ENCODE data around the gene GNG12.

GRCh38 chr1:67736750-67737149, 96.5 kb downstream of the GNG12 start:
- TF ChIP-seq ZNF253 (CRISPR knock-in tag; conservative IDR thresholded peaks at IDR 0.05) (no peak), RERE (CRISPR knock-in tag; IDR thresholded peaks at IDR 0.05; ENCODE audit: borderline replicate concordance) (no peak), NR3C1 (CRISPR knock-in tag; IDR thresholded peaks at IDR 0.05) (no peak), EZH2 (IDR thresholded peaks at IDR 0.05; ENCODE audit: borderline replicate concordance, low read depth, low read length) (no peak), POU5F1 (IDR thresholded peaks at IDR 0.05; ENCODE audit: borderline replicate concordance, low read depth, low read length, partially characterized antibody) (no peak), GABPA (tag; conservative IDR thresholded peaks at IDR 0.05; ENCODE audit: low read depth) (no peak), USF2 (CRISPR knock-in tag; IDR thresholded peaks at IDR 0.05) (no peak), CTCF (IDR thresholded peaks at IDR 0.05 in 2 of 3, conservative IDR thresholded peaks at IDR 0.05 in 1 of 3; ENCODE audit: insufficient read depth in 2 of 3, low read depth in 1 of 3, low read length in 3 of 3) (no peak), KLF16 (IDR thresholded peaks at IDR 0.05) (no peak), LEF1 (IDR thresholded peaks at IDR 0.05) (no peak), TEAD1 (CRISPR knock-in tag; IDR thresholded peaks at IDR 0.05) (no peak), POLR2A (conservative IDR thresholded peaks at IDR 0.05) (no peak), HDAC1 (IDR thresholded peaks at IDR 0.05) (no peak)

Measured in K562 (cell line).